GM21390 (cell line): ENCODE measurements around the gene GNGT1.
A peak's percentile ranks its signal among the peaks of the same experiment; 100 is the strongest.
"Not testable (repeated sequence)": the region's sequence is repeated elsewhere in the genome, so short reads cannot be mapped to it uniquely, and the experiment has no call there.

Experiments
- ATAC-seq: cut with Tn5 transposase; IDR thresholded peaks from one replicate; pipeline ENCODE4 v1.9.1; 2021; ENCODE audit not compliant: unreplicated experiment

GNGT1 gene

DNA sequence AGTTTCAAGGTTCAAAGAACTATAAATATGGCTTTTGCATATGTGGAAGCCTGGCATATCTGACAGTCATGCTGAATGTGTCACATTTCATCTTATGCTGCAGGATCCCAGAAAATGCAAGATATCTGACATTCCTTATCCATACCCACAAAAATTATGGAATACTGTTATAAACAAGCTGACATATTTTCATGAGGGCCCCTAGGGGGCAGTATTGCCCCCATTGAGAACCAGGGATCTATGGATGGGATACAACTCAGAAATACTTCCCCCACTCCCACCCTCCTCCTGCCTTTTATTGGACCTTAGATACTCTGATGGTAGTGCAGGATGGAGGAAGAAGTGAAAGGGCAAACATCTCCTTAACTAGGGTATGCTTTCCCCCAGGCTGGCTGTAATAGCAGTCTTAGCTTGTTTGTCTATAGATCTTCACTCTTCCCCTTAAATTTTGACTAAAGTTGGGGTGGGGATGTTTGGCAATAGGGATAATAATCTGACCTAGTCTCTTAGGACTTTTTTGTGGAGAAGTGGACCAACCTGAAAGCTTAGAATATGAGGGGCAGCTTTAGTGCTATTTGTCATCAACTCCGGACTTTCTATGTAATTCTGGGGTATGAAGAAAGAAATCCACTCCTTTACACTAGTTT is 3.5 kb upstream of the GNGT1 start:
- ATAC-seq = no peak

DNA sequence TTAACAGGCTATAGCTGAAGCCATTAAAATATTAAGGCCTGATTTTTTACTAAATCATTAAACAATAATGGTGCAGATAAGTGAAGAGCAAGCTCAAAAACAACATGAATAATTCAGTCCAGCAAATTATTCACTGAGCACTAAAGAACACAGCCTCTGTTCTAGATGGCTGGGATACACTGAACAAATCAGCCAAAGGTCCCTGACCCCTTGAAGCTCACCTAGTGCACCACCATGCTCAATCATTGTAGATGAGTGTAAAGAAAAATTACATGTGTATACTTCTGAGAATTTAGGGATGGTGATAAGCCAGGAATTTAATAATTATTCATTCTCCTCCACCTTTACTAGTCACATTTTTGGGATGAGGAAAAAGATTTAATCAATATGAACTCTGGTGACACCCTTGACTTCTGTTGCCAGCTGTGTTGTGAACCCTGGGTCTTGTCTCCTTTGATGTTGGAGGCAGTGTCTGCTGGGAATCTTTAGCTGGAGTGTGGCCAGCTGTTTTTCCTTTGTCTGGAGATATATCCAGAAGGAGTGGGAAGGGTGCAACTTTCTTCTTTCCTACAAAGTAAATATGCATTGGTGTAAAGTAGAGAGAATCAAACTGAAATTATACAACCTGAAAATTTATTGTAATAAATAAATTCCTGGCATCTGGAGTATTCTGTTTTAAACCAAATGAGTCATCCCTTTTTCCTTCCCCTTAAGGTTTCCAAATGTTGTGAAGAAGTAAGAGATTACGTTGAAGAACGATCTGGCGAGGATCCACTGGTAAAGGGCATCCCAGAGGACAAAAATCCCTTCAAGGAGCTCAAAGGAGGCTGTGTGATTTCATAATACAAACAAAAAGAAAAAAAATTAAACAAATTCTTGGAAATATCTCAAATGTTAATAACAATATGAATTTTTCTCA is 4.0 kb downstream of the GNGT1 start:
- no peak for ATAC-seq

DNA sequence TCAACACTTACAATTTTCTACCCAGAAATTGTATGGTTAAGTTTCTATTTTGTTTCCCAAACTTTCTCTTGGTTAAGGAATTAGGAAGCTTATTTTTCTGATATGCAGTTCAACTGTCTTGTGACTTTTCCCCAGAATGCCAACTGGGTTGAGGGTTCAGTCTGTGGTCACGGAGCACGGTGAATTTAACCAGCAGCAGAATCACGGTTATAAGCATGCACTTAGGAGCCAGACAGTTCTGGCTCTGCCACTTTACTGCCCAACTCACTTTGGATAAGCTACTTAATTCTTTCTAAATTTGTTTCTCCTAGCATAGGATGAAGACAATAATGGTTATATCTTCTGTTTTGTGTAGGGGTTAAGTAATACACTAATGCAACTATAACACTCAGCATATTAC is 4.9 kb downstream of the GNGT1 start:
- not testable (repeated sequence) for ATAC-seq

DNA sequence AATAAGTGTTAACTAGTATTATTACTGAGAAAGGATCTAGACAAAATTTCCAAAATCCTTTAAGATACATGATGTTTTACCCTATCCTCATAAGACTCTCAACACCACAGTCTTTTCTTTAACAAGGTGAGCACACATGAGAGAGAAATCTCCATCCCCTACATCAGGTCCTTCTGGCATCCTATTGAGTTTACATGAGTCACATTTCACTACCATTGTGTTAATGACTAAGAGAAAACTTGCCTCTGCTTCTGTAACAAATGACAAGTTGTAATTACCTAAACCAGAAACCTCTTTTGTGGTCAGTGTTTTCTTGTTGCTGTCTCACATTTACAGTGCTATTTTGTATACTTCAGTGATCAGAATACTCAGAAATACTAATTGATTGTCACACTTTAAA is 5.3 kb downstream of the GNGT1 start:
- ATAC-seq = peak; percentile 75

- ATAC-seq = no peak
These were observed 6.8 kb downstream of the GNGT1 start for GRCh38 chr7:93913197-93913596.

- no peak for ATAC-seq
These were observed 8.3 kb downstream of the GNGT1 start for GRCh38 chr7:93914581-93915066.

GRCh38 chr7:93915206-93915842 is 9.0 kb downstream of the GNGT1 start:
- ATAC-seq = not testable (repeated sequence)

- ATAC-seq = peak; percentile 54
These were observed 9.5 kb downstream of the GNGT1 start for GRCh38 chr7:93915888-93916287.

- not testable (repeated sequence) for ATAC-seq
These were observed 9.9 kb downstream of the GNGT1 start for GRCh38 chr7:93916315-93916714.

DNA sequence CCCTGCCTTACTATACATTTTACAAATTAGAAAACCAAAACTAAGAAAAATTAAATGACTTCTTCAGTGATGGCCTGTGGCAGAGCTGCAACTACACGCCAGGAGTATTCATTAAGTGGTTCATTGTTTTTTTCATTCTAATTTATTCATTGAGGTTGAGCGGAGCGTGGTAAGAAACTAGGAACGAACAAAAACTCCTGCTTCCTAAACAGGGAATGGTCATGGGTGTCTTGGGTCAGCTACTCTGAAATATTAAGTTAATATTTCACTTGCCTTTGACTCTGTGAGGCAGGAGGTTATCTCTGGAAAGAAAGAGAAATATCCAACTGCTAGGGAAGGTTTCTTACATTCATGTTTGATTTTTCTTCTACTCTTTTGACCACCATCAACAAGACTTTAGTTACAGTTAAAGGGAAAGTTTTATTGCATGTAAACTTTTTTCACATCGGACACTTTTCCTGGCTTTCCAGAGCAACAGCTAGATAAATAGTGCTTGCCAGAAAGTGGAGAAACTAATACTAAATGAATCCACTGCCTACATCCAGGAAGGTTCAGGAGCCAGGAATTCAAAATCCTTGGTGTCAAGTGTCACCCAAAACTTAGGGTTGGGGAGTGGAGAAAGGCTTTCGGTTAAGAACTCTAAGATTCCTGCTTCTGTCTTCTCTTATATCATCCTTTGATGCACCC is 14.3 kb downstream of the GNGT1 start:
- no peak for ATAC-seq

DNA sequence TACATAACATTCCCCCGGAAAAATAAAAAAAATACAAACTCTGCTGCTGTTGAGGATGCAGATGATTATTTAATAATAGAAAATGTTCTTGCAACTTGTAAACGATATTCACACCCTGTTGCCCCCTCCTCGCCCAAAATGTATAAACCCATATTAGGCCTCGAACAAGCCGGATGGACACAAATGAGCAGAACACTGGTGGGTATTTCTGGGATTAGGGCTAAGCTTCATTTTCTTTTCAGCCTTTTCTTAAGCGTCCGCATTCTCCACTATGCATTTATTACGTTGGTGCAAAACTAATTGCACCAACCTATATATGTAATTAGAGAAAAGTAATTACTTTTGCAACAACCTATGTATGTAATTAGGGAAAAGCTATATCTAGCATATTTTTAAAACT is 14.8 kb downstream of the GNGT1 start:
- ATAC-seq = no peak

- peak; percentile 90 for ATAC-seq
These were observed 15.5 kb downstream of the GNGT1 start, which contains the start of gene GNG11 for GRCh38 chr7:93921607-93922566. GNG11 (plus strand) TSS chr7:93921735; CDS start chr7:93922138, 403 bp downstream.

- ATAC-seq = no peak
These were observed 16.9 kb downstream of the GNGT1 start for GRCh38 chr7:93923296-93923695.

GRCh38 chr7:93923942-93924341 is 17.6 kb downstream of the GNGT1 start:
- no peak for ATAC-seq

DNA sequence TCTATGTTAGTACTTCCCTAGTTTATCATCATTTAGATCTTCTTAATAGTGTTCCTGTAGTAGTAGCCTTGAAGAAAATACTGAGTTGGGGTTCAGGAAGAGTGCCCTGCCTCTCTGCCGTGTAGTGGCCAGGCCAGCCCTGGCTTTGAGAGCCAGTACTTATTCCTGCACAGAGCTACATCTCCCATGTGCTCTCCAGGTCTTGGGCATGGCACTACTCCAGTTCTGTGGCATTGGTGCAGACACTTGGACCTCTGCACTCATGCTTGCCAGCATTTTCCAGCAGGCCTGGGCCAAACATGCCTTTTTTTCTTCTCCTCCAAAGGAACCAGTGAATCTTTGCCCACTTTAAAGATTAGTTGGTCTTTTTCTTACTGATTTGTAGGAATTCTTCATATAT is 20.4 kb downstream of the GNGT1 start:
- no peak for ATAC-seq

DNA sequence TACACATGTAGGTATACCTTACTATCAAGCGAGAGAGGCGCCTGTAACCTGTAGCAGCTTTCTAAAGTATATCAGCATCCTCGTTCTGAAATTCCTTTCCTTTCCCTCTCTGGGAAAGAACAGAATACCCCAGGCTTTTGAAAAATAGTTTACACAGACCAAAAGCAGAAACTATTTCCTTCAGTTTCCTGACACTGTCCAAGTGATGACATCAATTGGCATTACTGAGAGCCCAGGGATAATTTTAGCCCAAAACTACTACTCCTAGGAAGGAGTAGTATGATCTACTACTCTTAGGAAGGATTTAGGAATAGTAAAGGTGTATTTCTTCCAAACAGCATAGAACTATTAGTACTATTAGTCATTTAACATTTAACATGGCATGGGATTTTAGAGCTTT is 21.2 kb downstream of the GNGT1 start:
- no peak for ATAC-seq

GRCh38 chr7:93931655-93932054 is 25.3 kb downstream of the GNGT1 start:
- ATAC-seq = no peak

DNA sequence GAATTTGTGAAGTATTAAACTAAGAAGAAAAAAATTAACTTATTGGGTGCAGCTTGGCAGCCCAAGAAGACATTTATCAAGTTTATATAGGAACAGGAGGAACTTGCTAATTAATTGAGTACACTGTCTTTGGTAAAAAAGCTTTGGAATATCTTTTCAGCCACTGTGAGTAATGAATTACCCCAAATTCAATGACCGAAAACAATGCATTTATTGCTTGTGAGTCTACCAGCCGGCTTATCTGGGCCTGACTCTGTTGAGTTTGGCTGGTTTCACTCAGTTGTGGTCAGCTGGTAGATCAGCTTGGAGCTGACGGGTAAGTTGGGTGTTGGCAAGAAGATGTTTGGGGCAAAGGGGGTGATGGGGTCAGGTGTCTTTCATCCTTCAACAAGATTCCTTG is 26.8 kb downstream of the GNGT1 start:
- ATAC-seq = no peak

GRCh38 chr7:93935102-93935501 is 28.7 kb downstream of the GNGT1 start:
- ATAC-seq = no peak

- no peak for ATAC-seq
These were observed 31.5 kb downstream of the GNGT1 start for GRCh38 chr7:93937818-93938217.
